ENCODE data around the gene DEPDC7.

DNA sequence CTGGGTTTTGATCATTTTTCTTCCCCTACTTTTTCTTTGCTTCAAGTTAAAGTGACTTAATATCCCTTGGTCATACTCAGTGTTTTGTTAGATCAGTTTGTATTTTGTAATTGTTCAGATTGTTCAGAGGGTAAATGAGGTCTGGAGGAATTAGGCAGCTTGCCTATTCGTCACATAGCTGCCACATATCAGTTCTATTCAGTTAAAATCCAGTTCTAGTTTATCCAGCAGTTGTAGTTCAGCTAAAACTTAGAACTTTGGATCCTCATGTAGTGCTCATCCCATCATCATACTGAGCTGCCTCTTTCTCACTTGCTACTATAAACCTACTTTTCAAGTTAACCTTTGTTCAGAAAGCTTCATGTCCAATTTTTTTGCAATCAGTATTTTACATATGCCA, 47.1 kb upstream of the DEPDC7 start:
- TF ChIP-seq, protein P1, sequence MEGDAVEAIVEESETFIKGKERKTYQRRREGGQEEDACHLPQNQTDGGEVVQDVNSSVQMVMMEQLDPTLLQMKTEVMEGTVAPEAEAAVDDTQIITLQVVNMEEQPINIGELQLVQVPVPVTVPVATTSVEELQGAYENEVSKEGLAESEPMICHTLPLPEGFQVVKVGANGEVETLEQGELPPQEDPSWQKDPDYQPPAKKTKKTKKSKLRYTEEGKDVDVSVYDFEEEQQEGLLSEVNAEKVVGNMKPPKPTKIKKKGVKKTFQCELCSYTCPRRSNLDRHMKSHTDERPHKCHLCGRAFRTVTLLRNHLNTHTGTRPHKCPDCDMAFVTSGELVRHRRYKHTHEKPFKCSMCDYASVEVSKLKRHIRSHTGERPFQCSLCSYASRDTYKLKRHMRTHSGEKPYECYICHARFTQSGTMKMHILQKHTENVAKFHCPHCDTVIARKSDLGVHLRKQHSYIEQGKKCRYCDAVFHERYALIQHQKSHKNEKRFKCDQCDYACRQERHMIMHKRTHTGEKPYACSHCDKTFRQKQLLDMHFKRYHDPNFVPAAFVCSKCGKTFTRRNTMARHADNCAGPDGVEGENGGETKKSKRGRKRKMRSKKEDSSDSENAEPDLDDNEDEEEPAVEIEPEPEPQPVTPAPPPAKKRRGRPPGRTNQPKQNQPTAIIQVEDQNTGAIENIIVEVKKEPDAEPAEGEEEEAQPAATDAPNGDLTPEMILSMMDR (IDR thresholded peaks at IDR 0.05), result no peak
- no peak for TF ChIP-seq POLR2A (IDR thresholded peaks at IDR 0.05)
